GM23338 (cell line): ENCODE measurements around the gene HAL. TPM values are rescaled to one million over a fixed set of nuclear protein-coding genes. Genes with fewer than 3 reads are reported as not detected.

Source experiments
- ATAC-seq: fragments of 200-7000 bp; cut with Tn5 transposase; 3 replicates; pipeline ENCODE4 v1.9.1; 2020
- DNase-seq: peaks from one replicate; pipeline ENCODE4 v3.0.0-alpha.2; 2015; ENCODE audit warnings: low spot score
- H2AFZ ChIP-seq: fragments of 200-600 bp; sonication (generic); 2 replicates; pipeline ENCODE4 v1.8.0; 2016; ENCODE audit warnings: antibody characterized with exemption, mild to moderate bottlenecking, moderate library complexity
- H3F3A ChIP-seq: fragments of 200-600 bp; sonication (generic); replicated peaks from 2 replicates; pipeline ENCODE4 v1.8.0; 2017; ENCODE audit warnings: antibody characterized with exemption, mixed run types, low read depth
- H3K27ac ChIP-seq: fragments of 200-600 bp; sonication (generic); 2 replicates; pipeline ENCODE4 v1.6.1; 2016; ENCODE audit warnings: low read depth
- H3K27me3 ChIP-seq: fragments of 200-600 bp; sonication (generic); 2 replicates; pipeline ENCODE4 v1.8.0; 2016; ENCODE audit warnings: mild to moderate bottlenecking, mixed run types, moderate library complexity; ENCODE audit not compliant: insufficient read depth
- H3K36me3 ChIP-seq: fragments of 200-600 bp; sonication (generic); 2 replicates; pipeline ENCODE4 v1.8.0; 2016; ENCODE audit warnings: mild to moderate bottlenecking; ENCODE audit not compliant: insufficient read depth
- H3K4me1 ChIP-seq: fragments of 200-600 bp; sonication (generic); 2 replicates; pipeline ENCODE4 v1.8.0; 2016; ENCODE audit warnings: mild to moderate bottlenecking, moderate library complexity; ENCODE audit not compliant: insufficient read depth
- H3K4me2 ChIP-seq: fragments of 200-600 bp; sonication (generic); 2 replicates; pipeline ENCODE4 v1.7.1; 2017; ENCODE audit warnings: mixed run types
- H3K4me3 ChIP-seq: fragments of 200-600 bp; sonication (generic); 2 replicates; pipeline ENCODE4 v1.6.1; 2016; ENCODE audit warnings: mixed run types
- H3K79me2 ChIP-seq: fragments of 200-600 bp; sonication (generic); replicated peaks from 2 replicates; pipeline ENCODE4 v1.8.0; 2017; ENCODE audit warnings: mild to moderate bottlenecking; ENCODE audit not compliant: insufficient read depth
- H3K9me2 ChIP-seq: fragments of 200-600 bp; sonication (generic); 2 replicates; pipeline ENCODE4 v1.8.0; 2017; ENCODE audit not compliant: insufficient read depth
- H4K20me1 ChIP-seq: fragments of 200-600 bp; sonication (generic); replicated peaks from 2 replicates; pipeline ENCODE4 v1.8.0; 2017; ENCODE audit warnings: mild to moderate bottlenecking; ENCODE audit not compliant: insufficient read depth
- H3K27ac Mint-ChIP-seq: 2 replicates; pipeline ENCODE4 v1.8.0; 2020; ENCODE audit warnings: inconsistent platforms, mild to moderate bottlenecking, moderate library complexity, mixed read lengths
- H3K27me3 Mint-ChIP-seq: 3 replicates; pipeline ENCODE4 v1.8.0; 2022; ENCODE audit warnings: low read depth, mild to moderate bottlenecking, moderate library complexity, mixed read lengths, inconsistent platforms; ENCODE audit not compliant: insufficient read depth, poor library complexity
- H3K36me3 Mint-ChIP-seq: 3 replicates; pipeline ENCODE4 v1.8.0; 2021; ENCODE audit warnings: low read depth, mild to moderate bottlenecking, inconsistent platforms, moderate library complexity, mixed read lengths
- H3K4me1 Mint-ChIP-seq: 3 replicates; pipeline ENCODE4 v1.8.0; 2020; ENCODE audit warnings: mild to moderate bottlenecking, inconsistent platforms, mixed read lengths
- H3K4me3 Mint-ChIP-seq: 3 replicates; pipeline ENCODE4 v1.8.0; 2021; ENCODE audit warnings: moderate library complexity, mild to moderate bottlenecking, inconsistent platforms, mixed read lengths
- H3K9me3 Mint-ChIP-seq: 3 replicates; pipeline ENCODE4 v1.8.0; 2020; ENCODE audit warnings: moderate library complexity, mild to moderate bottlenecking, inconsistent platforms, mixed read lengths
- CREB1 ChIP-seq: fragments of 250-450 bp; sonication (Bioruptor Pico); IDR thresholded peaks from 2 replicates; pipeline ENCODE4 v1.5.0; 2020; ENCODE audit warnings: low read depth, mild to moderate bottlenecking, moderate library complexity
- EZH2 ChIP-seq: fragments of 200-600 bp; sonication (generic); IDR thresholded peaks from one replicate; pipeline ENCODE4 v1.8.0; 2017; ENCODE audit warnings: antibody characterized with exemption, mild to moderate bottlenecking, low read depth; ENCODE audit not compliant: unreplicated experiment
- EZH2phosphoT487 ChIP-seq: fragments of 200-600 bp; sonication (generic); IDR thresholded peaks from one replicate; pipeline ENCODE4 v1.8.1; 2018; ENCODE audit warnings: antibody characterized with exemption; ENCODE audit not compliant: unreplicated experiment
- JUNB ChIP-seq: IDR thresholded peaks from one replicate; pipeline ENCODE4 v1.6.1; 2016; ENCODE audit warnings: antibody characterized with exemption; ENCODE audit not compliant: unreplicated experiment
- NANOG ChIP-seq: IDR thresholded peaks from 2 replicates; pipeline ENCODE4 v1.6.1; 2016; ENCODE audit warnings: antibody characterized with exemption, borderline replicate concordance
- POLR2AphosphoS5 ChIP-seq: IDR thresholded peaks from 2 replicates; pipeline ENCODE4 v1.6.1; 2016; ENCODE audit warnings: antibody characterized with exemption, low read depth
- REST ChIP-seq: IDR thresholded peaks from one replicate; pipeline ENCODE4 v1.6.1; 2018; ENCODE audit warnings: antibody characterized with exemption; ENCODE audit not compliant: unreplicated experiment
- STAT1 ChIP-seq: IDR thresholded peaks from one replicate; pipeline ENCODE4 v1.6.1; 2016; ENCODE audit warnings: antibody characterized with exemption; ENCODE audit not compliant: unreplicated experiment
- ZNF114 ChIP-seq: fragments of 250-450 bp; sonication (Bioruptor Pico); IDR thresholded peaks from 2 replicates; pipeline ENCODE4 v1.5.0; 2020; ENCODE audit warnings: mild to moderate bottlenecking, moderate library complexity
- ZNF331 ChIP-seq: fragments of 250-450 bp; sonication (Bioruptor Pico); IDR thresholded peaks from 2 replicates; pipeline ENCODE4 v1.5.0; 2020; ENCODE audit warnings: low read depth, mild to moderate bottlenecking, moderate library complexity
- ZNF462 ChIP-seq: fragments of 250-450 bp; sonication (Bioruptor Pico); IDR thresholded peaks from 2 replicates; pipeline ENCODE4 v1.5.0; 2020; ENCODE audit warnings: mild to moderate bottlenecking, moderate library complexity
- polyA plus RNA-seq: library from polyadenylated mRNA; unstranded; fragments of >200 nt; fragmentation: Nextera tagmentation; extraction: Ambion mirVana; gene quantifications from 2 replicates; pipeline ENCODE4 v1.2.1, GENCODE V29; 2016
- total RNA-seq: library from RNA; depleted of rRNA; stranded (reverse); fragments of >200 nt; shearing (Covaris generic); gene quantifications from 2 replicates; pipeline ENCODE4 v1.2.3, GENCODE V29; 2014
- TF ChIP-seq, protein P1 (sequence below), 2 experiments: fragments of 200-600 bp in 1 of 2; sonication (generic) in 1 of 2; conservative IDR thresholded peaks; 2 replicates each; pipeline versions ENCODE4 v1.5.1 to v1.6.1; 2016 to 2017; ENCODE audit warnings: antibody characterized with exemption in 2 of 2, low read depth in 2 of 2, mild to moderate bottlenecking in 2 of 2, moderate library complexity in 1 of 2

HAL gene
- total and polyA plus RNA-seq, 2 experiments from 2014 or later: 0.17 to 0.24 TPM

GRCh38 chr12:95944108-95944704, 51.9 kb downstream of the HAL start:
- H2AFZ ChIP-seq: no peak overlapping the region; the same call in 1 of the 2 replicates
- peaks cover 8% of the 10 kb centered on the region; the same call in 2 of the 3 replicates for H3K4me1 Mint-ChIP-seq
- no peaks in the 10 kb centered on the region for H3K36me3 ChIP-seq
- H3K79me2 ChIP-seq: no peaks in the 10 kb centered on the region
- peaks cover 4% of the 10 kb centered on the region; the same call in 1 of the 3 replicates for H3K36me3 Mint-ChIP-seq
- no peak overlapping the region for H3K27ac ChIP-seq
- DNase-seq: no peak
- no peaks in the 10 kb centered on the region for H3F3A ChIP-seq
- H3K9me2 ChIP-seq: no peaks in the 10 kb centered on the region
- peak overlapping the region; percentile 90 for H3K4me3 ChIP-seq
- H3K4me1 ChIP-seq: peaks cover 5% of the 10 kb centered on the region
- peaks cover 7% of the 10 kb centered on the region; the same call in 2 of the 3 replicates for H3K9me3 Mint-ChIP-seq
- H4K20me1 ChIP-seq: no peaks in the 10 kb centered on the region
- TF ChIP-seq ZNF331 (no peak), ZNF114 (no peak), POLR2AphosphoS5 (no peak), EZH2phosphoT487 (no peak), EZH2 (no peak), NANOG (no peak), JUNB (no peak), CREB1 (no peak), STAT1 (no peak), ZNF462 (CRISPR knock-in tag) (no peak), REST (no peak)
- TF ChIP-seq, protein P1, sequence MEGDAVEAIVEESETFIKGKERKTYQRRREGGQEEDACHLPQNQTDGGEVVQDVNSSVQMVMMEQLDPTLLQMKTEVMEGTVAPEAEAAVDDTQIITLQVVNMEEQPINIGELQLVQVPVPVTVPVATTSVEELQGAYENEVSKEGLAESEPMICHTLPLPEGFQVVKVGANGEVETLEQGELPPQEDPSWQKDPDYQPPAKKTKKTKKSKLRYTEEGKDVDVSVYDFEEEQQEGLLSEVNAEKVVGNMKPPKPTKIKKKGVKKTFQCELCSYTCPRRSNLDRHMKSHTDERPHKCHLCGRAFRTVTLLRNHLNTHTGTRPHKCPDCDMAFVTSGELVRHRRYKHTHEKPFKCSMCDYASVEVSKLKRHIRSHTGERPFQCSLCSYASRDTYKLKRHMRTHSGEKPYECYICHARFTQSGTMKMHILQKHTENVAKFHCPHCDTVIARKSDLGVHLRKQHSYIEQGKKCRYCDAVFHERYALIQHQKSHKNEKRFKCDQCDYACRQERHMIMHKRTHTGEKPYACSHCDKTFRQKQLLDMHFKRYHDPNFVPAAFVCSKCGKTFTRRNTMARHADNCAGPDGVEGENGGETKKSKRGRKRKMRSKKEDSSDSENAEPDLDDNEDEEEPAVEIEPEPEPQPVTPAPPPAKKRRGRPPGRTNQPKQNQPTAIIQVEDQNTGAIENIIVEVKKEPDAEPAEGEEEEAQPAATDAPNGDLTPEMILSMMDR (conservative IDR thresholded peaks at IDR 0.05; ENCODE audit: low read depth in 2 of 2): no peak
- H3K27me3 Mint-ChIP-seq: peaks cover 20% of the 10 kb centered on the region
- H3K4me3 Mint-ChIP-seq: peak overlapping the region; percentile 92; the same call in 1 of the 3 replicates
- peak overlapping the region; percentile 82 for H3K4me2 ChIP-seq
- H3K27ac Mint-ChIP-seq: no peak overlapping the region
- no peak for ATAC-seq
- peaks cover 25% of the 10 kb centered on the region for H3K27me3 ChIP-seq
